Measurements from ENCODE around the gene PANK4.
"Not testable (repeated sequence)": the region's sequence is repeated elsewhere in the genome, so short reads cannot be mapped to it uniquely, and the experiment has no call there.

PANK4 gene

DNA sequence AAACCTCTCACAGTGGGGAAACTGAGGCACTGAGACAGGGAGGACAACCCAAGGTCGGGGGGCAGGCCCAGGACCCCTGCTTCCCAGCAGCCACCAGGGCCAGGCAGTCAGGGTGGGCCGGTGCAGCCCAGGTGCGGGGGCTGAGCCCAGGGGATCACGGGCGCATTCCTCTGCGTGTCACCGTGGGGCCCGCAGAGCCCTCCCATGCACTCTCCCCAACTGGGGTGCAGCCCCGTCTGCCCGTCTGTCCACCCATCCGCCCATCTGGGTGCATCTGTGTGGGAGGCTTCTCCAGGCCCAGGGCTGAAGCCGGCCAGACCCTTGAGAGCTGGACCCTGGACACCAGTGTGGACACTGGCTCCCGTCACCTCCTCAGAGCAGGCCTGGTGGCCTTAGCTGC is 53.2 kb downstream of the PANK4 start:
- DNase-seq, result no peak

DNA sequence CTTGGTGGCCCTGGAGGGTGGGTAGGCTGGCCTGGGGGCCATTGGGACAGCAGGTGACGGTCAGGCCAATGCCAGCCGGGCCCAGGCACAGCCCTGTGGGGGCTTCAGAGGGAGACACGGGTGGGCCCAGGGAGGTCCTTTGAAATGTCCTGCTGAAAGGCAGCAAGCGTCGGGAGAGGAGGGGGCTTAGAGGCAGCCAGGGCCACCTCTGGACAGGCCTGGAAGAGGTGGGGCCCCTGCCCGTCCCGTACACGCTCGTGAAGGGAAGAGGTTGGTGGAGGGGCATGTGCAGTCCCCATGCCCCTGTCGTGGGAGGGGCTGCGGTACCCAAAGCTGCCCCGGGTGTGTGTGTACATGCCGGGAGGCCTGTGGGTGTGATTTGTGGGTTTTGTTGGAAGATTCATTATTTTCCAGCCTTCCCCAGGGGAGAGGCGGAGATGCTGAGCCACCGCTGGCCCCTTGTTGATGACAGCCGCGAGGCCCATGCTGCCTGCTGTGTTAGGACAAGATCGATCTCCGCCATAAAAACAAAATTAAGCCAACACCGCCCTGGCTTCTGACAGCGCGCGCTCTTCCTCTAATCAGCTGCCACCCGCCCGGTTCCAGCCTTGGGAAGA is 53.7 kb downstream of the PANK4 start:
- DNase-seq, result no peak

DNA sequence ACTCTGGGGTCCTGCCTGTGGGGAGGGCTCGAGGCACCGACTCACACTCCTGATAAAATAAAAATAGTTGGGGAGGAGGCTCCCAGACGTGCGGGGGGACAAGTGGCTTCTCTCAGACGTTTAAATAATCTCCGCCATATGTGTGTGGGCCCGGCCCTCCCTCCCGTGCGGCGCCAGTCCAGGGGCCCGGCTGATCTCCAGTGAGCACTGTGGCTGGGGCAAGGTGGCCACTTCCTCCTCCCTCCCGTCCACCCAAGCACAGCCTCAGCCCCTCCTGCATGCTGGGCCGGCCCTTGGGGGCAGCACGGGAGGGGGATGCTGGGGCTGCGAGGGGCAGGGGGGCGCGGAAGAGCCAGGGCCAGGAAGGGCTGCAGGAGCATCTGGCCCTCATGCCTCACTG is 54.3 kb downstream of the PANK4 start:
- DNase-seq, result no peak

DNA sequence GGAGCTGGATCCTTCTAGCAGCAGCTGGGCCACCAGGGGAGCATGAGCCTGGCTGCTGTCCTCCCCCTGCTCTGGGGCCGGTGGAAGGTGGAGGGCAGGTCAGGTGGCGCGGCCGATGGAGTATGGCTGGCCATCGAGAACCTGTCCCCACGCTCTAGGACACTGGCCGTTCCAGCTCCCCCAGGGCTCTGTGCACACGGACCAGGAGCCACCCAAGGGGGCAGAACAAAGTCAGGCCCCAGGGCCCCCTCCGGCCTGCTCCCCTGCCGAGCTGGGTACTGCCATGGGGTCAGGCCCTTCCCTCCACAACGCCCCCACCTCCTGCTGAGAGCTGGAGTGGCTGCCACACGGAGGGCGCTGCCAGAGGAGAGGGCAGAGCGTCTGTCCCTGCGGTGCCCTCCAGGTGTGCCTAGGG is 54.8 kb downstream of the PANK4 start:
- no peak for DNase-seq

DNA sequence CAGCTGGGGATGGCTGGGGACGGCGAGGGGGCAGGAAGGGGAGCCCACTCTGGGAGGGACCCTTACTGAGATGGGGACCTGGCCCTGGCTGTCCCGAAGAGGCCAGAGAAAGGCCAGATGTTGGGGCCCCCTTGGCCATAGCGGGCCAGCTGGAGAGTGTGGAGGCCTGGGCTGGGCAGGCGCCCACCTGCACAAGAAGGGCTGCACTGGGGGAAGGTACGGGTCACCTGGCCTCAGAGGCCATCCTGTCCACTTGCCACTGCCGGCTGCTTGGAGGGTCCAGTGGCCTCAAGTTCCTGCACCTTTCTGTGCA is 55.3 kb downstream of the PANK4 start:
- no peak for DNase-seq

DNA sequence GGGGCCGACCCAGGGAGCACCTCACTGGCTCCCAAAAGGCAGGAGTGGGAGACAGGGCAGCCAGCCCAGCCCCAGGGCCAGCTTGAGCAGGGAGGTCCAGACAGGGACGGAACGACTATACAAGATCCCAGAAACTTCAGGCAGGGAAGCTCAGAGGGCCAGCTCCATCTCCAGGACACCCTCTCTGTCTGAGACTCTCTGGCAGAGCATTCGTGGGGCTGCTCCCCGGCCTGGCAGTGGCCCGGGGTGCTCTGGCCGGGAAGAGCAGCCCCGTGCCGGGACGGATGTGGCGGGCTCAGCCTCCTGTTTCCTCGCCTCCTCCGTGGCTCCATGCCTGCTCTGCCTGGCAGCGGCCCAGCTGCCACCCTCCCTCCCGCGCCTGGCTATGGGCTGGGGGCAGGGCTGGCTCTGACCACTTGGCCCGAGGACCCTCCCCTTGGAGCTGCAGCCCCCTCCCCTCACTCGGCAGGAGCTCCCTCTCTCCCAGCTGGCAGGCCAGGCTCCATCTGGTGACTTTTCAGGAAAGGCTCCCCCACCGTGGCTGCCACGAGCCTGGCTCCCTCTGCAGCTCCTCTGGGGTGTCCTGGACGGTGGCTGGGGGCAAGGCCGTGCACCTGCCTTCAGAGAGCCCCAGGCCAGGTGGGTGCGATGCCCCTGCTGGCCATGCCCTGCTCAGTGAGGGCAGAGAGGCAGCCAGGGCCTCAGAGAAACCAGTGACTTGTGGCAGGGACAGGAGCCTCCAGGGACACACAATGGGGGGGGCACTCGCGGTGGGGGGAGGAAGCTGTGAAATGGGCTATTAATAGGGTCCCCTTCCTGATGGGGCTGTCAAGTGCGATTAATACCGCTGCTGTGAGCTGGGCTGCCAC is 55.9 kb downstream of the PANK4 start:
- no peak for DNase-seq

DNA sequence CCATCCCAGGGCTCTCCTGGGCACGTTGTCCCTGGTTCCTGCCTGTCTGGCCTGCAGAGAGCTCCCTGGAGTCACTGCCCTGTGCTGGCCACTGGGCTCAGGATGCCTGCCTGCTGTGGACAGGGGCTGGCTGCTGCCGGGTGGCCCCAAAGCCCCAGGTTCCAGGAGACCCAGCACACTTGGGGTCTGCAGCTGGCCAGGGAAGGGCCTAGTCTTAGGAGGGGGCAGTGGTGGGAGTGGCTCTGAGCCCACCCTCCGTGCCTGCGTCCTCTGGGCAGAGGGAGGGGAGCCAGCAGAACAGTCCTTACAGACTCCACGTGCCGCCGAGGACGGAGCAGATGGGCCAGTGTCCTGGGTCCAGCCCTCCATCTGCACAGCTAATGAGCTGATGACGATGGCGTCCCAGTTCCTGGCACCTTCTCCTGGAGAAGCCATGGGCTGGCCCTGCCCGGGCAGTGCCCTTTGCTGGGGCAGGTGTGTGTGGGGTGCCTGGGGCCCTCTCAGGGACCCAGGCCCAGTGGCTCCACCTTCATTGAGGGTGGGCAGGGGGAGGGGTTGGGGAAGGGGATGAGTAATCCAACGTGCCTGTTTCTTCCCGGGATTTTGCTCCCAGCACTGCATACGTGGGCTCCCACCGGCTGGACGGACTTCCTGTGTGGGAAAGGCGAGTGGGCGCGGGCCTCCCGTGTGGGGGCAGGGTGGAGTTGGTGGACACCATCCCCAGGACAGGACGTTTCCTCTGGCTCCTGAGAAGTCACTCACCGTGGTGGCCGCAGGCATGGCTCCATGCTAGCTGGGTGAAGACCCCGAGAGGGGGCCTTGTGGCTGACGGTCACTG is 57.1 kb downstream of the PANK4 start:
- no peak for DNase-seq

DNA sequence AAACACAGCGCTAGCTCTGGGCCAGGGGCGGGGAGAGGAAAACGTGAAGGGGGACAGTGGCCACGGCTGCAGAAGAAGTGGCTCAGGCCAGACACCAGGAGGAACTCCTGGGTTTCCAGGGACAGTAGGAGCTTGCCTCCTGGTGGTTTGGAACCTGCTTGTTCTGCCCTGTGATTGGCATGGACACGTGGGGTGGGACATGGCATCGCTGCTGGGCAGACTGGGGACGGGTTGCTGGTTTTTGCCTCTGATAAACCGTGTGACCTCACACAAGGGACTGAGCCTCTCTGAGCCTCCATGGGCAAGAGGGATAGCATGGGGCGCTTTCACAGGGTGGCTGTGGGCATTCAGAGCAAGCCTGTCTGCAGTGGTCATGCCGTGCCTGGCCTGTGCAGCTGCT is 57.9 kb downstream of the PANK4 start:
- no peak for DNase-seq

DNA sequence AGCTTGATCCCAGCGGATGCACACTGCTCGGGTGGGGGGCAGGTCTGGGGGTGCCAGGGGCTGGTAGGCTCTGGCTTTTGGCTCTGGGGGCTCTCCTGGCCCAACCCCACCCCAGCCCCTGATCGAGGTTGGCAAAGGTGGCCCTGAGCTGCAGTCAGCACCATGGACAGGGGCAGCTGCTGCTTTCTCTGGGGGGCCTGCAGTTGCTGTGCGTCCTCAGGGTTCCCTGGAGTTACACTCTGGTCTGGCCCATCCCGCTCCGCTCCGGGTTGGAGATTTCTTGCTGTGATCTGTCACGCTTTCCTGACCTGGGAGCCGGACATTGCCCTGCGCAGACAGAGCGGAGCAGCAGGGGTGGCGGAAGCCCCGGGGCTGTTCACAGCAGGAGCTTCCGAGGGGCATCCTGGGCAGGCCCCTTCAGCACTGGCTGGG is 58.3 kb downstream of the PANK4 start:
- peak; percentile 34 for DNase-seq

DNA sequence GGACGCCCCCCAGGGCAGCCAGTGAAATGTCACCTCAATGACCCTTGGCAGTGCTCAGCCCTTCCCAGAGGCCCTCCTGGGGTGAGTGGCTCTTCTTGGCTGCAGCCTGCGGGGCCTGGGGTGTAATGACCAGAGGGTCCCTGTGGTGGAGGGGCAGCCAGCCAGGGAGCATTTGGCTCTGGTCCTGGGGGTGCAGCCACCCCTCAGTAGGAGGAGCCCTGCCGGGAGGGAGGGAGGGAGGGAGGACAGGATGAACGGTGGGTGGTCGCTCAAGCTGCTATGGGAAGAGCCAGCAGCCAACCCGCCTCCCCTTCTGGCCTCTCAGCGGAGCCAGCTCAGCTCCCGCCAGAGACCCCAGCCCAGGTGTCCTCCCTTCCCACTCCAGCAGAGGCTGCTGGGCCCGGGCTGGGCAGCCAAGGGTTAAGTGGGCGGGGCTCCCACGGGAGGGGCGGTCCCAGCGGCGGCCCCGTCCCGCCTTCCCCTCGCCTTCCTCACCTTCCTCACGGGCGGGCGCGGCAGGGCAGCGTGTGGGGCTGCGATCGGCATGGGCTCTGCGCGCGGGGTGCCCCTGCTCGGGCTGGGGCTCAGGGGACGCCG is 59.3 kb downstream of the PANK4 start:
- DNase-seq, result peak; percentile 20

DNA sequence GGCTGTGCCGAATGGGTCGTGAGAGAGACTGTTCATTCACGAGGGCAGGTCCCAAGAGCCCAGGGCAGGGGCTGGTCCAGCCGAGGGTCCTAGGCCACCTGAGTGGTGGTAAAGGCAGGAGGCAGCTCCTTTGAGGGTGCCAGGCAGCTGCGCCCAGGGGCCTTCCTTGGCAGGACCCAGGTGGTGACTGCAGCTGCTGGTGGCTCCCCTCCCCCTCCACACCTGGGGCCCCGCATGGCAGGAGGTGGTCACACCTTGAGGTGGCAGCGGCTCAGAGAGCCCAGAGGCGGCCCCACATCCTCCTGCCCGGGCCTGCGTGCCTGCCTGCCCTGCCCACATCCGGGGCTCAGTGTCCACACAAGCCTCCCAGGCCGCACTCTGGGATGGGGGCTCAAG is 60.1 kb downstream of the PANK4 start:
- DNase-seq, result no peak

DNA sequence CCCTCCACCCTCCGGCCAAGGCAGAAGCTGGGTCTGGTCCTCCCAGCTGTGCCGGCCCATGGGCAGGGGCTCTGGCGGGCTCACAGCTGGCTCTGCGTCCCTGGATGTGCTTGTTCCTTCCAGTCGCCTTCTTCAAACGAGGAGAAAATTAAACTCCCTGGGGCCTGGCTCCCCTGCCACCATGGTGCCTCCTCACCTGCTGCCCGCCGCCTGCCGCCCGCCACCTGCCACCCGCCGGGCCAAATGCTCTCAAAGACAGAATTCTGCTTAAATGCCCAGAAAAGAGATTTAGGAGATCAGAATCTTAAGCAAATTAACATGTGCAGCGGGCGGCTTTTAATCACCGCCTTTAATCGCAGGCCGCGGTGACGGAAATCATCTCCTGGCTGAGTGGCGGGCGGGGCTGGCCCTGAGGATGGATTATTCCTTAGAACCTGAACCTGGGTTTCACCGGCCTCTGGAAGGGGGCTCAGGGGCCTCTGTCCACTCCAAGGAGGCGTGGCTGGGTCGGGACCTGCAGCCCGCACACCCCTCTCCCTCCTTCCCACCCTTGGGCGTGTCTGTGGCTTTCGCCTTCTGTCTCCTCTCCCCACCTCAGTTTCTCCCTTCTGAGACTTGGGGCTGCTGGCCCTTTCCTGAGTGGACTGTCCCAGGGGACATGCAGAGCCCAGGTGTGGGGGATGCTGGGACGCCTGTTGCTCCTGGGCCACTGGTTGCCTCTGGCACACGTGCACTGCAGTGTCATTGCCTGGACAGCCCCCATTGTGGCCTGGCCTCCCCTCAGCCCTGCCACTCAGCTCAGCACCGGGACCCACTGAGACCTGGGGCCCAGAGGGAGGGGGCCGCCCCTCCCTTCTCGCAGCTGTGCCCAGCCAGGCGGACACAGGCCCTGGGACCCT is 60.8 kb downstream of the PANK4 start:
- no peak for DNase-seq

DNA sequence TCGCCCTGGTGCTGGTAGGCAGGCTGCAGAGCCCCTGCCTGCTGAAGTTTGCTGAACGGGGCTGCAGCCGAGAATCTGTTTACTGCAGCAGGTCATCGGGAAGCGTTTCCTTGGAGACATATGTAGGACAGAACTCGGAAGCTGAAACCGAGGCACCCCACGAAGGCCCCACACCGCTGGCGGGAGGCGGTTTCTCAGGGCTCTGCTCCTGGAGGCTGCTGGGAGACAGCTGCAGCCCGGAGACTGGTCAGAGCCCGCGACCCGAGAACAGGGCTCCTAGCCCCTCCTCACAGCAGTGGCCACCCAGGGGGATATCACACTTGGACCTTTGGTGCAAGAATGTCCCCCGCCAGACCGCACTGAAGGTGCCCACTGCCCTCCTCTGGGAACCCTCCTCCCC is 63.0 kb downstream of the PANK4 start:
- DNase-seq, result no peak

DNA sequence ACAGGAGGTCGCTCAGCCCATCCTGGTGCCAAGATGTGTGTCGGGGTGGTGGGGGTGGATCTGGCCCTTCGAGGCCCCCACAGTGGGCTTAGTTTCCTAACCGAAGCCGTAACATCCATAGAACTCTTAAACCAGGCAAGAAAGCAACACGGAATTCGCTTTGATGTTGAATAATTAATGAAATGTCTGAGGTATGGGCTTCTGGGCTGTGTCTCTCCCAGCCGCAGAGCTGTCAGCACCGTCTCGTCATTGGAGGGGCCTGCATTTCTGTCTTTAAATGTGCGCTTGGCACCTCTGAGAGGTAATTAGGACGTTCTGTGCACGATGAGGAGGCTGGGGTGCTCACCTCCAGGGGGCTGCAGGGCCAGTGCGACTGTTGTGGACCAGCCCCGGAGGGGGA is 63.6 kb downstream of the PANK4 start:
- no peak for DNase-seq

DNA sequence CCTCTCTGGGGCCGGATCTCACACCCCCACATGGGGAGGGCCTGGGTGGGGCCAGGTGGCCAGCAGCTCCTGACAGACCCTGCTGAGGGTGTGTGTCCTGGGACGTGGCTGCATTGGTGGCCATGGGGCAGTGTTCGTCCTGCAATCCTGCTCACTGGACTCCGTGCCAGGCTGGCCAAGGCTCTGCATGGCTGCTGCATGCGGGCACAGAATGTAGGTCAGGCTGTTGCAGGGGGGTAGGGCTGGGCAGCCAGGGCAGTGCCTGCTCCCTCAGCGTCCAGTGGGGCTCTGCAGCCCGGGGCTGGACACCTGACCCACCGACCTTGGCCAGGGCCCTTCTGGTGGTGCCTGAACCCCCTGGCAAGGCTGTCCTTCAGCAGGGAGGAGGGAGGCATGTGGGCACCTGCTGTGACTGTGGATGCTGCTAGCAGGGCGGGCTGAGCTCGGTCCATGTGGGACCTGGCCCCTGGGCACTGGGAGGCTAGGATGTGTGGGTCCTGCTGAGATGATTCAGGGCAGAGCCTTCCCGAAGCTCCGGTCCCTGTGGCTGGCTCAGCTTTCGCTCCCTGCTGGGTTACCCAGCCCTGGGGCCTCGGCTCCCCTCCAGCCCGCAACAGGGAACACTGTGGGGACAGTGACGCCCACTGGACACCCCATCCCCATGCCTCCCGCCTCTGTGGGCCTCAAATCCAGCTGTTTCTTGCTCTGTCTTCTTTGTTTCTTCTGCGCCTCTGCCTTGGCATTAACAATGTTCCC is 65.2 kb downstream of the PANK4 start:
- DNase-seq, result no peak

DNA sequence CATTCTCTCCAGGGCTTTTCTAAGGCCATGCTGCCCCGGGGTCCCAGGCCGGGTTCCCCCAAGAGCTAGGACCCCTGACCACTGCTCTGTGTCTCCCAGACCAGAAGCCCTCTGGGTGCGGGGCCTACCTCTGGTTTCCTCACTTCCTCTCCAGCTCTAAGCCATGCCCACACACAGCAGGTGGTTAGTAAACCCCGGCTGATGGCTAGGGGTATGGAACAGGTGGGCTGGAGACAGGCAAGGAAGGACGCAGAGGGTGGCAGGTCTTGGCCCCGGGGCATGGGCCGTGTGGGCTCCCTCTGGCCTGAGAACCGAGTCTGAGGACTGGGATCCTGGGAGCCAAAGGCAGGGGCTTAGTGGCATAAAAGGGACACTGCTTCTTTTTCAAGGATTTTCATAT is 66.2 kb downstream of the PANK4 start:
- DNase-seq, result no peak

DNA sequence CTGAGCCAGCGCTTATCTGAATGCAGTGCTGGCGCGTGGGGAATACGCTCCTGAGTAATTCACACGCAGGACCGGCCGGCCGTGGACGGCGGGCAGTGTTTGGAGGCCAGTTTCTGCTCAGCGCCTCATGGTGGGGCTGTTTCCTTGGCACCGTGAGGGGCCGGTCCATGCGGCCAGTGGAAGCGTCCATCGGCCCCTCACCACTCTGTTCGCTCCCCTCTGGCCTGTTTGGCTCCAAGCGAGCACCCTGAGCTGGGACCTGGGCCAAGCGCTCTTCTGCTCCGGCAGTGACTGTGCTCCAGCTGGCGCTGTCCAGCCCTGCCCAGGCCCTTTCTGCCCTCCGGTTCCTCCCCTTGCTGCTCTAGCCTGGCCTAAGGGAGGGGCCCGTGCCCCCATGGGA is 66.6 kb downstream of the PANK4 start:
- no peak for DNase-seq

DNA sequence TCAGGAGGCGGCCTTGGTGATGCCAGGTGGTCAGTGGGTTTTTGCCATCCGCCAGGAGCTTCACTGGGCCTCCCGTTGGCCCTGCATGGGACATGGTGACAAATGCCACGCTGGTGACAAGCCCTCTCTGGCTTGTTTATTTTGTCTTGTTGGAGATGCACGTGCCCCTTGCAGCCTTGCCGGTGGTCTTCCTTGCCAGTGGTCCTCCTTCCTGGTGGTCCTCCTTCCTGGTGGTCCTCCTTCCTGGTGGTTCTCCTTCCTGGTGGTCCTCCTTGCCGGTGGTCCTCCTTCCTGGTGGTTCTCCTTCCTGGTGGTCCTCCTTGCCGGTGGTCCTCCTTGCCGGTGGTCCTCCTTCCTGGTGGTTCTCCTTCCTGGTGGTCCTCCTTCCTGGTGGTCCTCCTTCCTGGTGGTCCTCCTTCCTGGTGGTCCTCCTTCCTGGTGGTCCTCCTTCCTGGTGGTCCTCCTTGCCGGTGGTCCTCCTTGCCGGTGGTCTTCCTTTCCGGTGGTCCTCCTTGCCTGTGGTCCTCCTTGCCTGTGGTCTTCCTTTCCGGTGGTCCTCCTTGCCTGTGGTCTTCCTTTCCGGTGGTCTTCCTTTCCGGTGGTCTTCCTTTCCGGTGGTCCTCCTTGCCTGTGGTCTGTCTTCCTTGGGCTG is 67.2 kb downstream of the PANK4 start:
- not testable (repeated sequence) for DNase-seq

DNA sequence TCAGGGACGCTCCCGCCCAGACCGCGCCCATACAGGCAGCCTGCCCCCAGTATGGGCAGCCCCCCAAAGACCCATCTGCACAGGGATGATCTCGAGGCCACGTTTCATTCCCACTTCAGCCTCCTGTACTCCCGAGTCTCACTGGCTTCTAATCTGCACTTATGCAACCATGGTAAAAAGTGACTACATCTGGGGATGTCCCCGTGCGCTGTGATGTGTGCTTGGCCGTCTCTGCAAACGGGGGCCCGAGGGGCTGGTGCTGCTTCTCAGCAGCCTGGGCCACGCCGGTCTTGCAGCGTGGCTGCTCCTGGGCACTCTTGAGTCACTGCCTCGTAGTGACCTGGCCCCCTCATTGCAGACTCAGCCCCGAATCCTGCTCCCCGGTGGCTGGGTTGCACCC is 67.7 kb downstream of the PANK4 start:
- no peak for DNase-seq

All from CD4-positive, alpha-beta T cell treated with Interleukin-17A for 1 hour (primary cell).